ENCODE measurements around the gene MYO1G. TPM values are rescaled to one million over a fixed set of nuclear protein-coding genes. Genes with fewer than 3 reads are reported as not detected.
"Not testable (repeated sequence)": the region's sequence is repeated elsewhere in the genome, so short reads cannot be mapped to it uniquely, and the experiment has no call there.

MYO1G gene
- total RNA-seq, 4 donors from 2014 or later, result 1.1 to 3.0 (median 2.2) TPM

DNA sequence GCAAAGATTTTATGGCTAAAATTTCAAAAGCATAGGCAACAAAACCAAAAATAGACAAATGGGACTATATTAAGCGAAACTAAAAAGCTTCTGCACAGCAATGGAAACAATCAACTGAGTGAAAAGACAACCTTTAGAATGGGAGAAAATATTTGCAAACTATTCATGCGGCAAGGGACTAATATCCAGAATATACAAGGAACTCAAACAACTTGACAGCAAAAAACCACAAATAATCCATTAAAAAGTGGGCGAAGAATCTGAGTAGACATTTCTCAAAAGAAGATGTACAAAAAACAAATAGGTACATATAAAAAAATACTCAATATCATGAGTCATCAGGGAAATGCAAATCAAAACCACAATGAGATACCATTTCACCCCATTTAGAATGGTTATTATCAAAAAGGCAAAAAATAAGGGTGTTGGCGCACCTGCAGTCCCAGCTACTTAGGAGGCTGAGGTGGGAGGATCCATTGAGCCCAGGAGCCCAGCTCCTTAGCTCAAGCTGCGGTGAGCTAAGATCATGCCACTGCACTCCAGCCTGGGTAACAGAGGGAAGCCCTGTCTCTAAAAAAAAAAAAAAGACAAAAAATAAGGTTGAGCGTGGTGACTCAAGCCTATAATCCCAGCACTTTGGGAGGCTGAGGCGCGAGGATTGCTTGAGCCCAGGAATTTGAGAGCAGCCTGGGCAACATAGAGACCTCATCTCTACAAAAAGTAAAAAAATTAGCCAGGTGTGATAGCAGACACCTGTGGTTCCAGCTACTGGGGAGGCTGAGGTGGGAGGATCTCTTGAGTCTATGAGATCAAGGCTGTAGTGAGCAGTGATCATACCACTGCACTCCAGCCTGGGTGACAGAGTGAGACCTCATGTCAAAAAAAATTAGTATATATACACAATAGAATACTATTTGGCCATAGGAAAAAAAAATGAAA lies 17.0 kb upstream of the MYO1G start:
- TF ChIP-seq, protein P1, sequence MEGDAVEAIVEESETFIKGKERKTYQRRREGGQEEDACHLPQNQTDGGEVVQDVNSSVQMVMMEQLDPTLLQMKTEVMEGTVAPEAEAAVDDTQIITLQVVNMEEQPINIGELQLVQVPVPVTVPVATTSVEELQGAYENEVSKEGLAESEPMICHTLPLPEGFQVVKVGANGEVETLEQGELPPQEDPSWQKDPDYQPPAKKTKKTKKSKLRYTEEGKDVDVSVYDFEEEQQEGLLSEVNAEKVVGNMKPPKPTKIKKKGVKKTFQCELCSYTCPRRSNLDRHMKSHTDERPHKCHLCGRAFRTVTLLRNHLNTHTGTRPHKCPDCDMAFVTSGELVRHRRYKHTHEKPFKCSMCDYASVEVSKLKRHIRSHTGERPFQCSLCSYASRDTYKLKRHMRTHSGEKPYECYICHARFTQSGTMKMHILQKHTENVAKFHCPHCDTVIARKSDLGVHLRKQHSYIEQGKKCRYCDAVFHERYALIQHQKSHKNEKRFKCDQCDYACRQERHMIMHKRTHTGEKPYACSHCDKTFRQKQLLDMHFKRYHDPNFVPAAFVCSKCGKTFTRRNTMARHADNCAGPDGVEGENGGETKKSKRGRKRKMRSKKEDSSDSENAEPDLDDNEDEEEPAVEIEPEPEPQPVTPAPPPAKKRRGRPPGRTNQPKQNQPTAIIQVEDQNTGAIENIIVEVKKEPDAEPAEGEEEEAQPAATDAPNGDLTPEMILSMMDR (IDR thresholded peaks at IDR 0.05), result no peak
- TF ChIP-seq POLR2A (IDR thresholded peaks at IDR 0.05), result no peak
- 94% methylated on average over 8 of the region's 8 CpGs for WGBS, 2 donors
- no peak for DNase-seq (ENCODE audit: low spot score in 2 of 2)
- intact Hi-C loops (cut with DNase I; ENCODE audit: low total_unique reads), result no loop called here
- no peak overlapping the region for H3K4me3 ChIP-seq (ENCODE audit: low read depth, poor library complexity, severe bottlenecking)

- 80 to 82% methylated on average over 5 of the region's 5 CpGs for WGBS, 2 donors
- TF ChIP-seq, protein P1 (IDR thresholded peaks at IDR 0.05), result no peak
- TF ChIP-seq POLR2A (IDR thresholded peaks at IDR 0.05), result no peak
- H3K4me3 ChIP-seq (ENCODE audit: low read depth, poor library complexity, severe bottlenecking), result no peak overlapping the region
- intact Hi-C loops (cut with DNase I; ENCODE audit: low total_unique reads), result no loop called here
- DNase-seq (ENCODE audit: low spot score in 2 of 2), result no peak
These were observed 16.2 kb upstream of the MYO1G start for GRCh38 chr7:44994877-44995554.

GRCh38 chr7:44992004-44992795 lies 13.4 kb upstream of the MYO1G start:
- intact Hi-C loops (cut with DNase I; ENCODE audit: low total_unique reads); H3K4me3 ChIP-seq (ENCODE audit: low read depth, poor library complexity, severe bottlenecking); DNase-seq (ENCODE audit: low spot score in 2 of 2): not testable (repeated sequence)
- WGBS, 2 donors, result 82 to 87% methylated on average over 19 to 21 of the region's 21 CpGs

DNA sequence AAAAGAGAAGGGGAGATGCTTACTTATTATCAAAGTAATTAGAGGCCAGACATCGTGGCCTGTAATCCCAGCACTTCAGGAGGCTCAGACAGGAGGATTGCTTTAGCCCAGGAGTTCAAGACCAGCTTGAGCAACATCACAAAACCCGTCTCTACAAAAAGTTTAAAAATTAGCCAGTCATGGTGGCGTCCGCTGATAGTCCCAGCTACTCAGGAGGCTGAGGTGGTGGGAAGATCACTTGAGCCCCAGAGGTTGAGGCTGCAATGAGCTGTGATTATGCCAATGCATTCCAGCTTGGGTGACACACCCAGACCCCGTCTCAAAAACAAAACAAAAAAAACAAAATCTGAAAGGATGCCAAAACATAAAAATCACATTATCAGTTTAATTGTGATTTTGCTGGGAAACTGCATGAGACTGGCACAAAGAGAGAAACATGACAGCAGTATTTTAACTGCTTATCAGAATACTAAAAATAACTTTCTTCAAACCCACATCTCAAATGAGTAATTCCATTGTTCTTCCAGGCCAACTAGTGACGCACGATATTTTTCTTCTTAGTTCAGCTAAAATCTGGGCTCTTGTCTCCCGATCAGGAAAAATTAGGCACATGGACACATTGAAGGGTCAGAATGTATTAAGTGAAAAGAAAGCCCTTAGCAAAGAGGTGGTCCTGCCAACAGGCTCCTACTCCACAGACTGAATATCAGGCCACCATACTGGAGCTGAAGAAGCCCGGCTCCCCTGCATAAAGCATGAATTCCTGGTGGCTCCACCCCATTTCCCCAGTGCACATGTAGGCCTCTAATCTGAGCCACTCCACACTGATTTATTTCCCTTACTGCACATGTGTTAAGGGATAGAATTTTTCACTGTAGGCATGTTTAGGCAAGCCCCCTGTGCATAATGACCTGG lies 11.6 kb upstream of the MYO1G start:
- no peak for TF ChIP-seq POLR2A (IDR thresholded peaks at IDR 0.05)
- TF ChIP-seq, protein P1 (IDR thresholded peaks at IDR 0.05), result no peak
- WGBS, 2 donors, result 49 to 53% methylated on average over 9 of the region's 9 CpGs
- no peak overlapping the region for H3K4me3 ChIP-seq (ENCODE audit: low read depth, poor library complexity, severe bottlenecking)
- intact Hi-C loops (cut with DNase I; ENCODE audit: low total_unique reads), result no loop called here
- no peak for DNase-seq (ENCODE audit: low spot score in 2 of 2)

- DNase-seq (ENCODE audit: low spot score in 2 of 2), result no peak
- no peak overlapping the region for H3K4me3 ChIP-seq (ENCODE audit: low read depth, poor library complexity, severe bottlenecking)
- 92 to 96% methylated on average over 3 of the region's 3 CpGs for WGBS, 2 donors
- intact Hi-C loops (cut with DNase I; ENCODE audit: low total_unique reads), result no loop called here
- TF ChIP-seq POLR2A (IDR thresholded peaks at IDR 0.05), result no peak
- TF ChIP-seq, protein P1 (IDR thresholded peaks at IDR 0.05), result no peak
These were observed 10.3 kb upstream of the MYO1G start for GRCh38 chr7:44989132-44989531.
